H1 (cell line): Measurements from ENCODE around the gene CXADR. TPM values are rescaled to one million over a fixed set of nuclear protein-coding genes. Genes with fewer than 3 reads are reported as not detected.

Experiments
- CBX5 ChIP-seq: fragments of 300-800, 300-1000 bp; sonication (generic); IDR thresholded peaks from 2 replicates; pipeline ENCODE4 v1.7.1; 2016; ENCODE audit warnings: antibody characterized with exemption, low read length, low read depth
- MAX ChIP-seq: IDR thresholded peaks from 2 replicates; pipeline ENCODE4 v1.6.1; 2012; ENCODE audit warnings: inconsistent platforms
- RBBP5 ChIP-seq: IDR thresholded peaks from 2 replicates; pipeline ENCODE4 v1.7.1; 2012; ENCODE audit warnings: low read depth, mild to moderate bottlenecking, inconsistent platforms, low read length, moderate library complexity, borderline replicate concordance
- polyA plus RNA-seq, 7 experiments: library from polyadenylated mRNA; depleted of rRNA in 3 of 7; stranded (reverse) in 5 of 7; unstranded in 2 of 7; fragments of >200 nt in 5 of 7; fragments of 200-250 nt in 2 of 7; gene quantifications; 1 replicate in 5 of 7; 2 replicates in 1 of 7; 4 replicates in 1 of 7; pipeline versions ENCODE4 v1.2.1 to v1.2.3, GENCODE V29; 2011 to 2013; ENCODE audit warnings: missing spikeins in 2 of 7, mixed read lengths in 2 of 7
- total RNA-seq: library from RNA; stranded (reverse); fragmentation: NEBNext Ultra II Directional; extraction: Animal tissue kit (Norgen Biotek cat#: 25700); gene quantifications from 2 replicates; pipeline ENCODE4 v1.2.1, GENCODE V29; 2021
- TF ChIP-seq, protein P1 (sequence below): fragments of 300-600 bp; sonication (generic); IDR thresholded peaks from 2 replicates; pipeline ENCODE4 v1.7.1; 2012; ENCODE audit warnings: low read length, moderate library complexity, mild to moderate bottlenecking, inconsistent platforms; ENCODE audit not compliant: insufficient replicate concordance

Gene CXADR
- total and polyA plus RNA-seq, 2 of the 8 experiments (the other 6 are each of a cell fraction or from before 2014, with no cell fraction given) = 45.6 to 145 TPM

DNA sequence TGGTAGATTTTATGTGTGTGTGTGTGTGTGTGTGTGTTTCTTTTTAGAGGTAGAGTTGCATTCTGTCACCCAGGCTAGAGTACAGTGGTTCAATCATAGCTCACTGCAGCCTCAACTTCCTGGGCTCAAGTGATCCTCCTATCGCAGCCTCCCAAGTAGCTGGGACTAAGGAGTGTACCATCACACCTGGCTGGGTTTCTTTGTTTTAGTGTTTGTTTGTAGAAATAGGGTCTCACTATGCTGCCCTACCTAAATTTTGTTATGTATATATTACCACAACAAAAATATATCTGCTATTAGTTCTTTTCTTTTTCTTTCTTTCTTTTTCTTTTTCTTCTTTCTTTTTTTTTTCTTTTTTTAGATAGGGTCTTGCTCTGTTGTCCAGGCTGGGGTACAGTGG lies 43.1 kb upstream of the CXADR start (continued):
- TF ChIP-seq, protein P1, sequence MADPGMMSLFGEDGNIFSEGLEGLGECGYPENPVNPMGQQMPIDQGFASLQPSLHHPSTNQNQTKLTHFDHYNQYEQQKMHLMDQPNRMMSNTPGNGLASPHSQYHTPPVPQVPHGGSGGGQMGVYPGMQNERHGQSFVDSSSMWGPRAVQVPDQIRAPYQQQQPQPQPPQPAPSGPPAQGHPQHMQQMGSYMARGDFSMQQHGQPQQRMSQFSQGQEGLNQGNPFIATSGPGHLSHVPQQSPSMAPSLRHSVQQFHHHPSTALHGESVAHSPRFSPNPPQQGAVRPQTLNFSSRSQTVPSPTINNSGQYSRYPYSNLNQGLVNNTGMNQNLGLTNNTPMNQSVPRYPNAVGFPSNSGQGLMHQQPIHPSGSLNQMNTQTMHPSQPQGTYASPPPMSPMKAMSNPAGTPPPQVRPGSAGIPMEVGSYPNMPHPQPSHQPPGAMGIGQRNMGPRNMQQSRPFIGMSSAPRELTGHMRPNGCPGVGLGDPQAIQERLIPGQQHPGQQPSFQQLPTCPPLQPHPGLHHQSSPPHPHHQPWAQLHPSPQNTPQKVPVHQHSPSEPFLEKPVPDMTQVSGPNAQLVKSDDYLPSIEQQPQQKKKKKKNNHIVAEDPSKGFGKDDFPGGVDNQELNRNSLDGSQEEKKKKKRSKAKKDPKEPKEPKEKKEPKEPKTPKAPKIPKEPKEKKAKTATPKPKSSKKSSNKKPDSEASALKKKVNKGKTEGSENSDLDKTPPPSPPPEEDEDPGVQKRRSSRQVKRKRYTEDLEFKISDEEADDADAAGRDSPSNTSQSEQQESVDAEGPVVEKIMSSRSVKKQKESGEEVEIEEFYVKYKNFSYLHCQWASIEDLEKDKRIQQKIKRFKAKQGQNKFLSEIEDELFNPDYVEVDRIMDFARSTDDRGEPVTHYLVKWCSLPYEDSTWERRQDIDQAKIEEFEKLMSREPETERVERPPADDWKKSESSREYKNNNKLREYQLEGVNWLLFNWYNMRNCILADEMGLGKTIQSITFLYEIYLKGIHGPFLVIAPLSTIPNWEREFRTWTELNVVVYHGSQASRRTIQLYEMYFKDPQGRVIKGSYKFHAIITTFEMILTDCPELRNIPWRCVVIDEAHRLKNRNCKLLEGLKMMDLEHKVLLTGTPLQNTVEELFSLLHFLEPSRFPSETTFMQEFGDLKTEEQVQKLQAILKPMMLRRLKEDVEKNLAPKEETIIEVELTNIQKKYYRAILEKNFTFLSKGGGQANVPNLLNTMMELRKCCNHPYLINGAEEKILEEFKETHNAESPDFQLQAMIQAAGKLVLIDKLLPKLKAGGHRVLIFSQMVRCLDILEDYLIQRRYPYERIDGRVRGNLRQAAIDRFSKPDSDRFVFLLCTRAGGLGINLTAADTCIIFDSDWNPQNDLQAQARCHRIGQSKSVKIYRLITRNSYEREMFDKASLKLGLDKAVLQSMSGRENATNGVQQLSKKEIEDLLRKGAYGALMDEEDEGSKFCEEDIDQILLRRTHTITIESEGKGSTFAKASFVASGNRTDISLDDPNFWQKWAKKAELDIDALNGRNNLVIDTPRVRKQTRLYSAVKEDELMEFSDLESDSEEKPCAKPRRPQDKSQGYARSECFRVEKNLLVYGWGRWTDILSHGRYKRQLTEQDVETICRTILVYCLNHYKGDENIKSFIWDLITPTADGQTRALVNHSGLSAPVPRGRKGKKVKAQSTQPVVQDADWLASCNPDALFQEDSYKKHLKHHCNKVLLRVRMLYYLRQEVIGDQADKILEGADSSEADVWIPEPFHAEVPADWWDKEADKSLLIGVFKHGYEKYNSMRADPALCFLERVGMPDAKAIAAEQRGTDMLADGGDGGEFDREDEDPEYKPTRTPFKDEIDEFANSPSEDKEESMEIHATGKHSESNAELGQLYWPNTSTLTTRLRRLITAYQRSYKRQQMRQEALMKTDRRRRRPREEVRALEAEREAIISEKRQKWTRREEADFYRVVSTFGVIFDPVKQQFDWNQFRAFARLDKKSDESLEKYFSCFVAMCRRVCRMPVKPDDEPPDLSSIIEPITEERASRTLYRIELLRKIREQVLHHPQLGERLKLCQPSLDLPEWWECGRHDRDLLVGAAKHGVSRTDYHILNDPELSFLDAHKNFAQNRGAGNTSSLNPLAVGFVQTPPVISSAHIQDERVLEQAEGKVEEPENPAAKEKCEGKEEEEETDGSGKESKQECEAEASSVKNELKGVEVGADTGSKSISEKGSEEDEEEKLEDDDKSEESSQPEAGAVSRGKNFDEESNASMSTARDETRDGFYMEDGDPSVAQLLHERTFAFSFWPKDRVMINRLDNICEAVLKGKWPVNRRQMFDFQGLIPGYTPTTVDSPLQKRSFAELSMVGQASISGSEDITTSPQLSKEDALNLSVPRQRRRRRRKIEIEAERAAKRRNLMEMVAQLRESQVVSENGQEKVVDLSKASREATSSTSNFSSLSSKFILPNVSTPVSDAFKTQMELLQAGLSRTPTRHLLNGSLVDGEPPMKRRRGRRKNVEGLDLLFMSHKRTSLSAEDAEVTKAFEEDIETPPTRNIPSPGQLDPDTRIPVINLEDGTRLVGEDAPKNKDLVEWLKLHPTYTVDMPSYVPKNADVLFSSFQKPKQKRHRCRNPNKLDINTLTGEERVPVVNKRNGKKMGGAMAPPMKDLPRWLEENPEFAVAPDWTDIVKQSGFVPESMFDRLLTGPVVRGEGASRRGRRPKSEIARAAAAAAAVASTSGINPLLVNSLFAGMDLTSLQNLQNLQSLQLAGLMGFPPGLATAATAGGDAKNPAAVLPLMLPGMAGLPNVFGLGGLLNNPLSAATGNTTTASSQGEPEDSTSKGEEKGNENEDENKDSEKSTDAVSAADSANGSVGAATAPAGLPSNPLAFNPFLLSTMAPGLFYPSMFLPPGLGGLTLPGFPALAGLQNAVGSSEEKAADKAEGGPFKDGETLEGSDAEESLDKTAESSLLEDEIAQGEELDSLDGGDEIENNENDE = no peak
- TF ChIP-seq CBX5 (no peak), MAX (no peak), RBBP5 (no peak)
